ENCODE results near the gene ZNF469.

The ZNF469 gene

DNA sequence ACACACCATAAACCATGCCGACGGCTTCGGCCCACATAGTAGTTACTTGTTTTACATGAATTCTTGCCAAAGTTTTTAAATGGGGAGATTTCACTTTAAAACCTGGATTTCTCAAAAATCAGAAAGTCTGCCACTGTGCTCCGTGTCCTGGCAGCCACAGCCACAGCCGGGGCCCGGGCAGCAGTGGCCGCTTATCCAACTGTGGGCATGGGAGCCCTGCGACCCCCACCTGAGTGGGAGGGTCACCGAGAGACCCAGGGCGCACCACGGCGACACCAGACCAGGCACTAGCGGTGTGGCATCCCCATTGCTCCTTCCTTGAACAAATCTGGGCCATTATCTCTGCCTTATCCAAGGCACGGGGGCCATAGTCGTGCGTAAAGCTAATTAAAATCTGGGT lies 30.0 kb downstream of the ZNF469 start:
- DNase-seq: no peak

DNA sequence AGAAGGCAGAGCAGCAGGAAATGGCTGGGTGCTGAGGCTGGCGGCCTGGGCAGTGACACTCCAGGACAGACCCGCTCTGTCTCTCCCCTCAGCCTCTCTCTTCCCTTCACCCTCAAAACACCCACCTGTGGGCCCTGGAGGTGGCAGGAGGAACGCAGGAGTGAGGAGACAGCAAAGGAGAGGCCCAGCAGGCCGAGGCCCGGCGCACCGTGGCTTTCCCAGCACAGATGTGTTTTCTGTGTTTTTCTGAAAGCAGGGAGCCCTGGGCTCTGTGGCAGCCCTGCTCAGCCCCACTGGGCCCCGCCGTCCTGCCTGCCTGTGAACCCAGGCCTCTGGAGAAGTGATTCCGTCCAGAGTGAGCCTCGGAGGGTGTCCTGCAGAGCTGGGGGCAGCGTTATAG lies 30.5 kb downstream of the ZNF469 start:
- DNase-seq: no peak

DNA sequence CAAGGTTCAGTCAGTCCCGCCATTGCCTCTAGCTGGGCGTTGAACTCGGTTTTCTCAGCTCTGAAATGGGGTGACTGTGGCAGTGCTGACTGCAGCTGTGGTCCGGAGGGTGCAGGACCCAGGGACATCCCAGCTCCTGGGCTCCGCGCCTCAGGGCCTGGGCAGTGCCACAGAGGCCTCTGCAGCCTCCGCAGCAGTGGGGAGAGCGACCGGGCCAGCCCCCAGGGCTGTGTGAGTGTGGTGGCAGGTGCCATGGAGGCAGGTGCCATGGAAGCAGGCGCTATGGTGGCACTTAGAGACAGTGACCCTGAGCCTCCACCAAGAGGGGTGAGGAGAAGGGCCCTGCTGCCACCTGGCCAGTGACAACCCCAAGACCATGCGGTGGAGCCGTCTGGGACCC lies 30.9 kb downstream of the ZNF469 start:
- no peak for DNase-seq

DNA sequence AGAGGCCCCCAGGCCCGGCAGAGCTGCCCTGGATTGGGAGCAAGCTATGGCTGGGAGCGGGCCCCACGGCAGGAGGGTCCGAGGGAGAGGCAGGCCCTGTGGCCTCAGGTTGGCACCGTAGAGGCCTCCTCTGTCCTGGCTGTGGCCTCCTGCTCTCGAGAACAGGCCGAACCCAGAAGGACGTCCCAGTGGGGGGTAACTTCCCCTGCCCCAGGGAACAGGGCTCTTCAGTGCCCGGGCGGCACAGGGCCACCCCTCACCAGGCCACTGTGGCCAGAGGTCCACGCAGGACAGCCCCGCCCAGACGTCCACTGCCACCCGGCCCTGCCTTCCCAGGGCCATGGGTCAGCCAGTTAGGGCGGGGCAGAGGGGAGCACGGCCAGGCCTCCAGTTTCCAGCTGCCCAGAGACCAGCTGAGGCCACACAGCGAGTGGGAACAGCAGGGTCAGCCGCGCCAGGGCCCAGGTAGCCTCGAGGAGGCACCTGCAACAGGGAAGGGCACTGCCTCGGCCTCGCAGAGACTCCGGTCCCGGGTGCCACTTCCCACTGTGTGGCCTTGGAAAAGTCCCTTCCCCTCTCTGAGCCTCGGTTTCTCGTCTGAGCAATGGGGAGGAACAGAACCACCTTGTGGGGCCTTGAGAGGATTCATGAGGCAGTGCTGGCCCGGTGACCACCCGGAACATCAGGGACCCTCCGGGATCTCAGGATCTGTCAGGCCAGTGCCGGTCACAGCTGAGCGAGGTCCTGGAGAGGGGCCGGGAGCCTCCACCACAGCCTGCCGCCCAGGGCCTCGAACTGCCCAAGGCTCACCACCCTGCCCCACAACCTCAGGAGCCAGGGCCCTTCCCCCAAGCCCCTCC lies 32.0 kb downstream of the ZNF469 start:
- DNase-seq: no peak

DNA sequence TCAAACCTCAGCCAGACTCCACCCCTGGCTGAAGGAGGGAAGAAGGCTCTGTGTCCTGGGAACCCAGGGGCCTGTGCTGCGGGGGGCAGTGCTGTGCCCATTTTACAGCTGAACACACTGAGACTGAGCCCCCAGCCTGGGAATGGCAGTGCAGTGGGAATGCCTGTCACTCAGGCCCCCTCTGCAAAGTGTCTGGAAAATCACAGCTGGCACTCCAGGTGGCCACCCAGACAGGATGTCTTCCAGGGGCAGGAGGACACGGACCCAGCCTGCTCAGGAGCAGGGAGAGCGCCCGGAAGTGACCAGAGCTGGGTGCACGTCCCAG lies 32.6 kb downstream of the ZNF469 start:
- no peak for DNase-seq

DNA sequence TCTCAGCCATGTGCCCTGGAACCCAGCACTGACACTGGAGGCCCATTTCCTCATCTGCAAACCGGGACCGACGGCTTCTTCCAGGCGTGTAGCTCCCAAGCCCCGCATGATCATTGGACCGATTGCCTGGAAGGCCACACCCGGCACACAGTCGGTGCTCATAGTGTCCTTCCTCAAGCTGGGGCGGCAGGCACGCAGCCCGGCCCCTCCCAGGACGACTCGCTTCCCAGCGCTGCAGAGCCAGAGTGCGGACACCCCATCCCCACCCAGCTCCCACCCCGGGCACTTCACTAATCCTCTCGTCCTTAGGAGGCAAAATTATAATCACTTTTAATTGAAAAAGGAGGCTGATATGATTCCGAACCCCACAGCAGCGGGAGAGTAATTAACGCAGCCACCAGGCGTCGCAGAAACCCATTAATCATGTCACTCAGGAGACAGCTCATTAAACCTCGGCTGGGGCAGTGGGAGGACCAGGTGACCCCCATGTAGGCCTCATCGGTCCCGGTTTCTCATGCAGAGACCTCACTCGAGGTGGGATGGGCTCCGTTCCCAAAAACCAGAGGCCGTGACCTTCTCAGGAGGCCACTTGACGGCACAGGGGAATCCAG lies 33.1 kb downstream of the ZNF469 start:
- no peak for DNase-seq

DNA sequence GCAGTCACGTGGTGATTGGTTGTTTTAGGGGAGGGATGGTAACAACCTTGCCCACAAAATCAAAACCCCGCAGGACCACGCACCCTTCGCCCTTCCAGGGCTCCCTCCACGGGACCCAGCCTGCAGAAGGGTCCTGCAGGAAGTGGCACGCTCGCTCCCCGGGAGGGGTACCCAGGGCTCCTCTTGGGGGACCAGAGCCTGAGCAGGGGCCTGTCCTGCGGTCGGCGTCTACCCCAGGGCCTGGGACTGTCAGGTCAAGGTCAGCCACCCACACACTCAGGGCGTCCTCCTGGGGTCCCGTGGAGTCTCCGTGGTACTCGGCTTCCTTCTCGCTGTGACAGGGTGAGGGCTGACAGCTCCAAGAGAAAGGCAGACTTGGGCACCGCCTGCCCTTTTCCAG lies 33.9 kb downstream of the ZNF469 start:
- no peak for DNase-seq

DNA sequence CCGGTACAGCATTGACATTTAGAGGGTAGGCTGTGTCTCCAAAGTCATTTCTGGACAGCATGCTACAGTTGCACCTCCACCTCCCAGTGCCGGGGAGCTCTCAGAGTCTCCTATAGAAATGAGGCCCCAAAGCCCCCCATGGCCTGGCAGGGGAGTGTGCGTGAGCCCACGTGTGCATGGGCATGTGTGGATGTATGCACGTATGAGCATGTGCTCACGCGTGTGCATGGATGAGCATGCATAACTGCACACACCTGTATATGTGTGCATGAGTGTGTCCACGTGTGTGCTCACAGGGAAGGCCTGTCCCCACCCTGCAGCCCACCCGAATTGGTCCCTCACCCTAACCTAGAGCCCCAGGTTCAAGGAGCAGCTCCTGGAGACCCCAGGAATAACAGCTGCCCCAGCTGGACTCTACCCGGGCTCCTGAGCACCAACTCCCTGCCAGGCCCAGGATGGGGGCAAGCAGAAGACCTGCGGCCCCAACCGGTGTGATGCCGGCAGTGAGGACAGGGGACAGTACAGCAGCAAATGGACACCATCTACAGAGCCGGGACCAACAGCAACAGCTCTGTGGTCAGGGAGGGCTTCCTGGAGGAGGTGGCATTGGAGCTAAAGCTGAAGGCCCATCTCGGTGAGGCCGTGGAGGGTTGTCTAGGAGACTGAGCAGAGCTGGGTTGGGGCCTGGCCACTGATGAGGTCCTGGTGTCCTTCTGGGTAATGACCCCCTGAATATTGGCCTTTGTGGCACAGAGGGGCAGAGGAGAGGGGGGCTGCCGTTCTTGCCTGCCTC lies 35.1 kb downstream of the ZNF469 start:
- no peak for DNase-seq

DNA sequence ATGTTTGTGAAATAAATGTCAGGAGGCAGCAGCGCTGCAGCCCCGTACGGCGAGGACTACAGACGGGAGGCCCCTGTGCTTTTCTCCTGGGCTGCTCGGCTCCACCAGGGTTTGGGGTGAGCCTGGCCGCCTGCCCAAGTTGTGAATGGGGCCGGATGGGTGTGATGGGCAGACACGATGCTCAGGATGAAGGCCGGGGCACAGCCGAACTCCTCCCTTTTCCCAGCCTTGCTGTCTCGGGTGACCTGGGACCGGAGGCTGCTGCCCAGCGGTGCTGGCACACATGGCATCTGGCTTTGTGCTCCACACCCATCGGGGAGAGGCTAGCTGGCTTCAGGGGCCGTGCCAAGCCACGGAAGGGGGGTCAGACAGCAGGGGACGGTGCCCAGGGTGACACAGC lies 36.1 kb downstream of the ZNF469 start:
- DNase-seq: no peak

DNA sequence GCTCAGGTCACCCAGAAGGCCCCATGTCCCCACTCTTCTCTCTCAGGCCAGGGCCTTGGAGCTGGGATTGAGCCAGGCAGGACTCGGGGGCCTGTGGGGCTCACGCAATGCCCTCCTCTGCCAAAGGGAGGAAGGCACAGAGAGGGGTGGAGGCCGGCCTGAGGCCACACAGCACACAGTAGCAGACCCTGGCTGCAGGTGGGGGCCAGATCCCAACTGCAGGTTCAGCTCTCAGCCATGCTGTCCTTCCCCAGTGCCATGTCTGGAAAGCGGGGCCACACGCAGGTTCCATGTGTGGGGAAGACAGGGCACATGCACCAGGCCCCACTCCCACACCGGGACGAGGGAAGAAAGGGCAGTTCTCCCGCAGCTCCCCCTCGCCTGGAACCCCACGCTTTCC lies 37.0 kb downstream of the ZNF469 start:
- DNase-seq: no peak

DNA sequence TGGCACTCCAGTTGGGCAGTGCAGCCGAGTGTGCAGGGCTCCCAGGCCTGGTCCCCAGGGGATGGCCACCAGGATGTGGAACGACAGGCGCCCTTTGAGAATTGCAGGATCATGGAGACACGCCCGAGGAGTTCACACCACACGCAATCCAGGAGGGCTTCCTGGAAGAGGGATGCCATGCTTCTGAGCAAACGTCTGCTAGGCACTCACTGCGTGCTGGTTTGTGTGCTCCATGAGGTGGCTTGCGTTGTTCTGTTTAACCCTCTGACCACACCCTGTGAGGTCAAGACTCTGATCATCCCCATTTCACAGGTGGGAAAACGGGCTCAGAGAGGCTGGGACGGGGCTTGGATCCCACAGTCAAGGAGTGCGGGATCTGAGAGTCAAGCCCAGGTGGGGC lies 37.7 kb downstream of the ZNF469 start:
- DNase-seq: no peak

DNA sequence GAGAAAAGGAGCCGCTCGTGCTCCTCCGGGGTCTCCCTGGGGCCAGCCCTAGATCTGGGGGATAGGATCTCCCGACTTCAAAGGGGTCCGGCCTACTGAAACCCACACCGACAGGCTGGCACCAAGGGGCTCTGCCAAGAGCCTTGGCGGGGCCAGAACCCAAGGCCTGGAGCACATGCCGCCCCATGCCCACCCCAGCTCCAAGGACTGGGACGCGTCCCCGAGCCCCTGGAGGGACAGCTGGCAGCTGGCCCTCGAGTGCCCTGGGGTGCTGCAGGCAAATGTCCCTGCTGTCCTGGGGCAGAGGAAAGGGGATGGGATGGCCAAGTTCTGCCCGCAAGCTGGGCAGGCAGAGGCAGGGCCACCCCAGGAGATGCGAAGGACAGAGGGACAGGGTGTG lies 38.5 kb downstream of the ZNF469 start:
- DNase-seq: no peak

DNA sequence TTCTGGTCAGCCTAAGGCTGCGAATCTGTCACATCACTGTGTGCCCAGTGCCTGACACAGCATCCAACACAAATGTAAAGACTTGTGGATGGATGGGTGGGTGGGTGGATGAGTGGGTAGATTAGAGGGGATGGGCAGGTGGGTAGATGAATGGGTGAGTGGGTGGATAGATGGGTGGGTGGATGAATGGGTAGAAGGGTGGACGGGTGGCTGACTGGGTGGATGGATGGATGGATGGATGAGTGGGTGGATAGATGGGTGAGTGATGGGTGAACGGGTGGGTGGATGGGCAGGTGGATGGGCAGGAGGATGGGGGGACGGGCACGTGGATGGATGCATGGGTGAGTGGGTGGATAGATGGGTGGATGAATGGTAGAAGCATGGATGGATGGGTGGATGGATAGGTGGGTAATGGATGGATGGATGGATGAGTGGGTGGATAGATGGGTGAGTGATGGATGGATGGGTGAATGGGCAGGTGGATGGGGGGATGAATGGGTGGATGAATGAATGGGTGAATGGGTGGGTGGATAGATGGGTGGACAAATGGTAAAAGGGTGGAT lies 39.2 kb downstream of the ZNF469 start:
- DNase-seq: no peak

DNA sequence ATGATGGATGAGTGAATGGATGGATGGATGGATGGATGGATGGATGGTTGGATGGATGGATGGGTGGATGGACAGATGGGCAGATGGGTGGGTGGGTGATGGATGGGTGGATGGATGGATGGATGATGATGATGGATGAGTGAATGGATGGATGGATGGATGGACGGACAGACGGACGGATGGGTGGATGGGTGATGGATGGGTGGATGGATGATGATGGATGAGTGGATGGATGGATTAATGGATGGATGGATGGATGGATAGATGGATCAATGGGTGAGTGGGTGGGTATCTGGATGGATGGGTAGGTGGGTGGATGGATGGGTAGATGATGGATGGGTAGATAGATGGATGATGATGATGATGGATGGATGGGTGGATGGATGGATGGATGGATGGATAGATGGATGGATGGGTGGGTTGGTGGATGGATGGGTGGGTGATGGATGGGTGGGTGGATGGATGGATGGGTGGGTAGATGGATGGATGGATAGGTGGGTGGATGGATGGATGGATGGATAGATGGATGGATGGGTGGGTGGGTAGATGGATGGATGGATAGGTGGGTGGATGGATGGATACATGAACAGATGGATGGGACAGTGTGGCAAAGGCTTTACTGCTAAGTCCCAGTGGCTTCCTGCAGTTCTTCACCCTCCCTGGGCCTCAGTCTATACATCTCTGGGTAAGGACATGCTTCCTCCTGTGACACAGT lies 40.1 kb downstream of the ZNF469 start:
- DNase-seq: no peak

DNA sequence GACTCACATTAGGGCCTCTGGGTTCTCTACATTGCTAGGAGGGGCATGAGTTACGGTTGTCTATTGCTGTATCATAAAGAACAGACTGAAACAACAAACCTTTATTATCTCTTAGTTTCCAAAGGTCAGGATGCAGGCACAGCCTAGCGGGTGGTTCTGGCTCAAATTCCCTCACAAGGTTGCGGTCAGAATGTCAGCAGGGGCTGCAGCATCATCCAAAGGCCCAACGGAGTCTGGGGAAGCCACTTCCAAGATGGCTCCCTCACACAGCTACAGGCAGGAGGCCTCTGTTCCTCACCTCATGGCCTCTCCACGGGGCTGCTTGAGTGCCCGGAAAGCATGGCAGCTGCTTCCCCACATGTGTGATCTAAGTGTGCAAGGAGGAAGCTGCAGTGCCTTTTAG lies 40.7 kb downstream of the ZNF469 start:
- no peak for DNase-seq

DNA sequence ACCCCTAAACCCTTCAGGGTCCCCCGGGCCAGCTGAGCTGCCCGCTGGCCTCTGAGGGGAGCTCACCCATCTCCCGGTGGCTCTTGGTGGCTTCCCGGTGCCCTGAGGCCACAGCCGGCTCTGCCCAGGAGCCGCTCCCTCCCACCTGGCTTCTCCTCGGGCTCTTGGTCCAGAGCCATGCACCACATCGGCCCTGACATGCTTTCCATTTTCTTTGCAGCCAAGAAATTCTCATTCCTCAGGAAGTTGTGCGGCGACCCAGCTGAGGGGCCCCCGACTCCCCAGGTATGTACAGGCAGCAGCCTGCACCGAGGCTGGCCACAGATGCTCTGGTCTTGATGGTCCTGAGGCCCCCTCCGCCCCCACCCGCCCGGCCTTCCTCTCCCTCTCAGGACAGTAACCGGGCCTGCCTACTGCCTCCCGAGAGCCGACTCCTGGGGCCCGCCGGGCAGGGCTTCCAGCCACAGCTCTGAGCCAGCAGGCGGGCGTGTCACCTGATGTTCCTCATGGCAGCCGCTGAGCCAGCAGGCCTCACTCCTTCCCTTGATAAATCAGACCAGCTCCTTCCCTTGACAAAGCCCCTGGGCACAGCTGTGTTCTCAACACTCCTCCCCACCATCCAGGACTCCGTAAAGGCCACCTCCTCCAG lies 42.0 kb downstream of the ZNF469 start:
- no peak for DNase-seq

DNA sequence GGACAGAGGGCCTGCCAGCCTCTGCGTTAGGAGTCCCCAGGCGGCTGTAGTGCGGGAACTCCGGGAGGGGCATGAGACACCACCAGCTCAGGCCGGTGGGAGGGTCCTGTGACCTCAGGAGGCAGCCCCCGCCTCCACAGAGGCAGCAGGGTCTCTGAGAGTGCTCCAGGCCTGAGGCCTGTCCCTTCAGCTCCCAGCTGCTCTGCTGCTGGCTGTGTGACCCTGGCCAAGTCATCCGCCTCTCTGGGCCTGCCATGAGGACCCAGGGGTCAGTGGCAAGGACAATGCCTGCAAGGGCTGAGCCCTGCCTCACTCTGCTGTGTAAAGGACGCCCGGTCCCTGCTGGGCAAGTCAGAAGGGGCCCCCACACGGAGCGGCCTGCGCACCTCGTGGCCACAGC lies 43.3 kb downstream of the ZNF469 start:
- DNase-seq: no peak

DNA sequence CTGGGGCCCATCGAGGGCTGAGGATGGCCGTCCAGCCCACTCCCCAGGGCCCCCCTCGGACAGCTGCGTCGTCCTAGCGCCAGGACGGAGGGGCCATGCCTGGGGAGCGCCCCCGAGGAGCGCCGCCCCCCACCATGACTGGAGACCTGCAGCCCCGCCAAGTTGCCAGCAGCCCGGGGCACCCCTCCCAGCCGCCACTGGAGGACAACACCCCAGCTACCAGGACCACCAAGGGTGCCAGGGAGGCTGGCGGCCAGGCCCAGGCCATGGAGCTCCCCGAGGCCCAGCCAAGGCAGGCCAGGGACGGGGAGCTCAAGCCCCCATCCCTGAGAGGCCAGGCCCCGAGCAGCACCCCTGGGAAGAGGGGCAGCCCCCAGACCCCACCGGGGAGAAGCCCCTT lies 44.6 kb downstream of the ZNF469 start:
- DNase-seq: no peak

DNA sequence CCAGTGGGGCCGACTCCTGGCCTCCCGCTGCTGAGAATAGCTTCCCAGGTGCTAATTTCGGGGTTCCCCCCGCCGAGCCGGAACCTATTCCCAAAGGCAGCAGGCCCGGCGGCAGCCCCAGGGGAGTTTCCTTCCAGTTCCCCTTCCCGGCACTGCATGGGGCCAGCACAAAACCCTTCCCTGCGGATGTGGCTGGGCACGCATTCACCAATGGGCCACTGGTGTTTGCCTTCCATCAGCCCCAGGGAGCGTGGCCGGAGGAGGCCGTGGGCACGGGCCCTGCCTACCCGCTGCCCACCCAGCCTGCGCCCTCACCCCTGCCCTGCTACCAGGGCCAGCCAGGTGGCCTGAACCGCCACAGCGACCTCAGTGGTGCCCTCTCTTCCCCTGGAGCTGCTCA lies 45.4 kb downstream of the ZNF469 start:
- DNase-seq: no peak

DNA sequence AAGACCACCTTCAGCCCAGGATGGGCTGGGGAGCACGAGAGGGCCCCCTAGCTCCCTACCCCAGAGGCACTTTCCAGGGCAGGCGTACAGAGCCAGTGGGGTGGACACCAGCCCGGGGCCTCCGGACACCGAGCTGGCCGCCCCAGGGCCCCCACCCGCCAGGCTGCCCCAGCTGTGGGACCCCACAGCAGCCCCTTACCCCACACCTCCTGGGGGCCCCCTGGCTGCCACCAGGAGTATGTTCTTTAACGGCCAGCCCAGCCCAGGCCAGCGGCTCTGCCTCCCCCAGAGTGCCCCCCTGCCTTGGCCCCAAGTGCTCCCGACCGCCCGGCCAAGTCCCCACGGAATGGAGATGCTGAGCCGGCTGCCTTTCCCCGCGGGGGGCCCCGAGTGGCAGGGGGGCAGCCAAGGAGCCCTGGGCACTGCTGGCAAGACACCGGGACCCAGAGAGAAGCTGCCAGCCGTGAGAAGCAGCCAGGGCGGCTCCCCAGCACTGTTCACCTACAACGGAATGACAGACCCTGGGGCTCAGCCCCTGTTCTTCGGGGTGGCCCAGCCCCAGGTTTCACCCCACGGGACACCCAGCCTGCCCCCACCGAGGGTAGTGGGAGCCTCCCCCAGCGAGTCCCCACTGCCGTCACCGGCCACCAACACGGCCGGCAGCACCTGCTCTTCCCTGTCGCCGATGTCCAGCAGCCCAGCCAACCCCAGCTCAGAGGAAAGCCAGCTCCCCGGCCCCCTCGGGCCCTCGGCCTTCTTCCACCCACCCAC lies 46.0 kb downstream of the ZNF469 start:
- no peak for DNase-seq

DNA sequence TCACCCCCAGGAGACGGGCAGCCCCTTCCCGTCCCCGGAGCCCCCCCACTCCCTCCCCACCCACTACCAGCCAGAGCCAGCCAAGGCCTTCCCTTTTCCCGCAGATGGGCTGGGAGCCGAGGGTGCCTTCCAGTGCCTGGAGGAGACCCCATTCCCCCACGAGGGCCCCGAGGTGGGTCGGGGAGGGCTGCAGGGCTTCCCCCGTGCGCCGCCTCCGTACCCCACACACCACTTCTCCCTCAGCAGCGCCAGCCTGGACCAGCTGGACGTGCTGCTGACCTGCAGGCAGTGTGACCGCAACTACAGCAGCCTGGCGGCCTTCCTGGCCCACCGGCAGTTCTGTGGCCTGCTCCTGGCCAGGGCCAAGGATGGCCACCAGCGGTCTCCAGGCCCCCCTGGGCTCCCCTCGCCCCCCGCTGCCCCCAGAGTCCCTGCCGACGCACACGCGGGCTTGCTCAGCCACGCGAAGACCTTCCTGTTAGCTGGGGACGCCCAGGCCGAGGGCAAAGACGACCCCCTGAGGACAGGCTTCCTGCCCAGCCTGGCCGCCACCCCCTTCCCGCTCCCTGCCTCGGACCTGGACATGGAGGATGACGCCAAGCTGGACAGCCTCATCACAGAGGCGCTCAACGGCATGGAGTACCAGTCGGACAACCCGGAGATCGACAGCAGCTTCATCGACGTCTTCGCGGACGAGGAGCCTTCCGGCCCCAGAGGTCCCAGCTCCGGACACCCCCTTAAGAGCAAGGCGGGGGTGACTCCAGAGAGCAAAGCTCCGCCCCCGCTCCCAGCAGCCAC lies 46.8 kb downstream of the ZNF469 start:
- no peak for DNase-seq
